ENCODE results near the gene MCAM.

DNA sequence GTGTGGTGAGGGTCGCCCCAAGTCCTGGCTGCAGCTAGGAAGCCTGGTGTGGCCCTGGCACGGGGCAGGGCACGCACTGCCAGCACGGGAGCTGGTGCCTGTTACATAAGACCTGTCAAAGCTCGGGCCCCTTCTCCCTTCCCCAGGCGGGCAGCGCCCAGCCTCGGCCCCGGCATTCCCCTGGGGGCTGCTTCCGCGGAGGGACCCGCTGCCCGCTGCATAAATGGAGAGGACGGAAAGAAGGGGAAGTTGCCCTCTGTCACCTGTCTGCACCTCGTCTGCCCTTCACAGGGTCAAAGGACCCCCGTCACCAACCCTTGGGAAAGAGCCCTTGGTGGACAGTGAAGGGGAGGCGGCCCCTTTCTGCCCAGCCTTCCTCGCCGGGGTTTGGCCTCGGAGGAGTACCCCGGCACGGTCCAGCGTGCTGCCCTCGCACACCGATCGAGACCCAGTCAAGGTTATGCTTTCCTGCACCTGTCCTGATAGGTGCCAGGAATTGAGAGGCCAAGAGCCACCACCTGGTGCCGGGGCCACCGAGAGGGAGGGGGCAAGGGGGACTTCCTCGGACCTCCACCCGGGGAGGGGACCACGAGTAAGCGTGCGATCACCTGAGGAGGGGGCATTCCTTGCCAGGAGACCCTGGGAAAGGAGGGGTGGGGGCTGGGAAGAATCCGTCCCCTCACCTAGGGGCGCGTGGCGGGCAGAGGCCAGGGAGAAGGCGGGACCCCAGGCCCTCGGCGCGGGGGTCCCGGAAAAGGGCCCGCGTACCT is 46.3 kb upstream of the MCAM start:
- TF ChIP-seq TAF1 (IDR thresholded peaks at IDR 0.05; ENCODE audit: borderline replicate concordance, insufficient read depth, low read length), result no peak
- no peak for TF ChIP-seq SIN3A (IDR thresholded peaks at IDR 0.05; ENCODE audit: borderline replicate concordance, insufficient read depth, low read length)

All from PFSK-1 (cell line).